Left renal pelvis (tissue), 4 donors: ENCODE data around the gene PLCD3. TPM values are rescaled to one million over a fixed set of nuclear protein-coding genes. Genes with fewer than 3 reads are reported as not detected.

ENCODE experiments used
- DNase-seq, 4 donors: peaks; one replicate each; pipeline ENCODE4 v3.0.0-alpha.2; 2013; ENCODE audit warnings: low read depth in 4 of 4, low spot score in 3 of 4
- polyA plus RNA-seq, 4 donors: library from polyadenylated mRNA; unstranded; fragments of 120-200 nt; gene quantifications; one replicate each; pipeline ENCODE4 v1.2.1, GENCODE V29; 2013; ENCODE audit not compliant: insufficient read length in 4 of 4

Gene PLCD3, protein sequence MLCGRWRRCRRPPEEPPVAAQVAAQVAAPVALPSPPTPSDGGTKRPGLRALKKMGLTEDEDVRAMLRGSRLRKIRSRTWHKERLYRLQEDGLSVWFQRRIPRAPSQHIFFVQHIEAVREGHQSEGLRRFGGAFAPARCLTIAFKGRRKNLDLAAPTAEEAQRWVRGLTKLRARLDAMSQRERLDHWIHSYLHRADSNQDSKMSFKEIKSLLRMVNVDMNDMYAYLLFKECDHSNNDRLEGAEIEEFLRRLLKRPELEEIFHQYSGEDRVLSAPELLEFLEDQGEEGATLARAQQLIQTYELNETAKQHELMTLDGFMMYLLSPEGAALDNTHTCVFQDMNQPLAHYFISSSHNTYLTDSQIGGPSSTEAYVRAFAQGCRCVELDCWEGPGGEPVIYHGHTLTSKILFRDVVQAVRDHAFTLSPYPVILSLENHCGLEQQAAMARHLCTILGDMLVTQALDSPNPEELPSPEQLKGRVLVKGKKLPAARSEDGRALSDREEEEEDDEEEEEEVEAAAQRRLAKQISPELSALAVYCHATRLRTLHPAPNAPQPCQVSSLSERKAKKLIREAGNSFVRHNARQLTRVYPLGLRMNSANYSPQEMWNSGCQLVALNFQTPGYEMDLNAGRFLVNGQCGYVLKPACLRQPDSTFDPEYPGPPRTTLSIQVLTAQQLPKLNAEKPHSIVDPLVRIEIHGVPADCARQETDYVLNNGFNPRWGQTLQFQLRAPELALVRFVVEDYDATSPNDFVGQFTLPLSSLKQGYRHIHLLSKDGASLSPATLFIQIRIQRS
- 100 to 1,000 TPM in 1 of 4 donors, 10 to 100 TPM in 3; 25.8 to 106 (median 30.2) TPM for polyA plus RNA-seq

DNA sequence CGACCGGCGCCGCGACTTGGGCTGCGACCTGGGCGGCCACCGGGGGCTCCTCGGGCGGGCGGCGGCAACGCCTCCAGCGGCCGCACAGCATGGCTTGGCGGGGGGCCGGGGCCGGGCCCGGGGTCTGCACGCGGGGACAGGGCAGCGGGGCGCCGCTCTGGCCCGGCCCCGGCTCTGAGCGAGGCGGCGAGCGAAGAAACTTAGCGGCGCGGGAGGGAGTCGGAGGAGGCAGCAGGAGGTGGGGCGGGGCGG is at the start of gene PLCD3:
Gene PLCD3 (minus strand): TSS at position 196 of the 252 bp plus-strand sequence. CDS start 105 bp downstream, at position 91.
- no peak for DNase-seq

DNA sequence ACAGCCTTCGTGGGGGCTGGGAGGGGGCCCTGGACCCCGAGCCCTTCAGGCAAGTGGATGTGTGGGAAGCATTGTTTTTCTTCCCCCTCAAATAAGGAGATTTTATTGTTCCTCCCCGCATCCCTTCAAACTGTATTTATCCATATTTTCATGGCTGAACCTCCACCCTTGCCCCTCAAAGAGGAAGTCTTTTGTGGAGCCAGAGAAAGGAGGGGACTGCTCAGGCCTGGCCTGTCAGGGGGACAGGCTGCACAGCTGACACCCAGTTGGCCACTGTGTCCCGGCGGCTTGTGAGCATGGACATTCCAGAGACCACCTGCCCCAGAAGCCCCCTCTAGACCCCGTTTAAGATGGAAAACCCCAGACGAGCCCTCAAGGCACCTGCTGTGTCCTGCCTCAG is 45.2 kb upstream of the PLCD3 start:
- DNase-seq = no peak

DNA sequence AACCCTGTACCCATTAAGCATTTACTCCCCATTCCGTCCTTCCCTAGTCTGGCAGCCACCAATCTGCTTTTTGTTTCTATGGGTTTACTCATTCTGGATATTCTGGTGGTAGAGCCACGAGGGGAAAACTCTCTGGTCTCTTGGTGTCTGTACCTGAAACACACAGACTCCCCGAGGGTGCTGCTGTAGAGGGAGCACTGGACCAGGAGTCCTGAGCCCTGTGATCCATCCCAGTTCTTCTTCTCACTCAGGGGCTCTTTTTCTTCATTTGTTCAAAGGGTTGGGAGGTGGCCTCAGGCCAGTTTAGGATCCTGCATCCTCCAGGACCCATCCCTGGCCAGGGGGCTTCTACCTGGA is 43.4 kb upstream of the PLCD3 start:
- DNase-seq = no peak

DNA sequence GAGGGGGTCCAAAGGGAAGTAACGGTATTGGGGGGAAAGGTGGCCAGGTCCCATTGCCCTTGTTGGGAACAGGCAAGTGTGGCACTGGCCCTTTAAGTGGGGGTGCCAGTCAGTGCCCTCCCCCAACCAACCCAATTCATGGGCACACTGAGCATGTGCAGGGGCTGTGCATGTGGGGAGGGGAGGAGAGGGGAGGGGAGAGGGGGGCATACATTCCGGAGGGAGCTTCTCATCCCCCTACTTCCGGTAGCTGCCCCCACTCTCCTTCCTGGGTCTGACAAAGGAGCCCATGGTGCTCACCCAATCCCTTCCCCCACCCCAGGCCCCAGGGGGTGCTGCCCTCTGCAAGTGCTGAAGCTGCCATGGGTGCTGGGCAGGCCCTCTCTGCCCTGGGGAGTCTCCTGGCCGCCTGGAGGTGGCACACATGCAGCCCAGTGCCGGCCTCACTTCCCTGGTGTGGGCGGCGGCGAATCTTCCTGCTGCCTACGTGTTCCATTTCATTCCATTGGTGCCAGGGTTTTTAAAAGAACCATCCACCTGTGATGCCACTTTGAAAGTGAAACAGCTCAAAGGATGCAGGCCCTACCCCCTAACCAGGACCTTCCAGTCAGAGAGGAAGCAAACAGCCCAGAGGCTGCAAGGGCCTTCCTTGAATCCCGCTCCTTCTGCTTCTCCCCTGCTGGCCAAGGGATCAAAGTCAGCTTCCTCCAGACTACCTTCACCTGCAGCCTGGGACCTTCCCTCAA is 40.4 kb upstream of the PLCD3 start:
- peak in 3 of 4 donors; percentile 69 to 81 (median 71) for DNase-seq

DNA sequence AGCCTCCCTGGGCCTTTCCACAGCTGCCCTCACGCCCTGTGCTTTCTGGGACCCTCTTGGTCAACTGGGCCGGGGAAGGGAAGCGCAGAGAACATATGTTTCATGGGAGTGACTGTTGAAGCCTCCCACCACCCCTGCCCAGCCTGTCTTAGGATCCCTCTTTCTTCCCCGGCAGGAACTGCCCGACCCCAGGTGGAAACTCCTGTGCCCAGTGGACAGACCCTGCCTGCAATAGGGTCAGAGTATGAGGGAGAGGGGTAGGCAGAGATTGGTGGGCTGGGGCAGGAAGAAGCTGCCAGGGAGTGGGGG is 39.9 kb upstream of the PLCD3 start:
- no peak for DNase-seq

DNA sequence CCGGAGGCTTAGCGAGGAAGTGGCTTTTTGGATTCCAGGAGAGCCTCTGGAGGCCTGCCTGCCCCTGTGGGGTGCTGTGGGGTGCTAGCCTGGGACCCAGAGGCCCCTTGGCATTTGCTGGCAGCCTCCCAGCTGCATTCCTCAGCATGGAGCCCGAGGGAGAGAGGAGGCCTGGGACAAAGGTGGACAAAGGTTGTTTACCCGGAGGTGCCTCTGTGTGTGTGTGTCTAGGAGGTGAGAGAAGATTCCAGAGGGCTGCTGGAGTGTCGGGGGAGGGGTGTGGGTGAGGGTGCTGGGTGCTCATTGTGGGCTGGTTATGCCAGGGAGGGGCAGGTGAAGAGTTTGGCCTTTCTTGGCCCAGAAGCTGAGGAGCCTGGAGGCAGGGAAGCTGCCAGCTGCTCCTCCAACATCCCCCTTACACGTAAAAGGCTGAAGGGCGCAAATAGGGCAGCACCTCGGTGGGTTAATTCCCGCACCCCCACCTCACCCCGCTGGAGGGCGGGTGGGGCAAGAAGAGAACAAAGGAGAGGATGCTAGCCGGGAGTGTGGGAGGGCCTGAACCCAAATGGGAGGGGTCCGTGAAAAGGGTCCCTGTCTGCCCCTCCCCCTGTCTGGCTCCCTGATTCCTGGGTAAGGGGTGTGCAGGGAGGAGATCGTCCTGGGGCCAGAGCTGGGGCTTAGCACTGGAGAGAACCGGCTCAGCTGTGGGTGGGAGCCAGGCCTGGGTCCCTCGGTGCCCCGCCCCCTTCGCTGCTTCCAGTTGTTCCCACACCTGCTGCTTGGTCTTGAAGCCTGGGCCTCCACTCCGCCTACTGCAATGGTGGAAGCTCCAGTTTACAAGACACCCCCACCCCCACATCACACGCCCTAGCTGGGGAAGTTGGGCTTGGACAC is 39.3 kb upstream of the PLCD3 start:
- DNase-seq = no peak

DNA sequence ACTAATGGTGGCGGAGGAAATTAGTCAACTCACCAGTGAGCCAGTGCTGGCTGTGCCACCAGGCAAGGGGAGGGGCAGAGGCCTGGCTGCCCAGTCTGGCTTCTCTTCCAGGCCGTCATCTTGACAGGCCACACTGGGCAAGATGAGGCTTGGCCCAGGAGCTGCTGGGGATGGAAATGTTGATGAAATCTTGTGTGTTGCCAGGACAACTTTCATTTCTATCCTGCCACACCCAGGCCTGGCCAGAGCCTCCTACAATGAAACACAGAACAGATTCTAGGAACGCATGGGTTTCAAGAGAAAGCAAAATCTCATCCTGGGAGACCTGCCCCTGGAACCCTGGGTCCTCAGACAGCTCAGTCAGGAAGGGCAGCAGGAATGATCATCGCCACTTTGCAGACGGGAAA is 38.6 kb upstream of the PLCD3 start:
- no peak for DNase-seq

DNA sequence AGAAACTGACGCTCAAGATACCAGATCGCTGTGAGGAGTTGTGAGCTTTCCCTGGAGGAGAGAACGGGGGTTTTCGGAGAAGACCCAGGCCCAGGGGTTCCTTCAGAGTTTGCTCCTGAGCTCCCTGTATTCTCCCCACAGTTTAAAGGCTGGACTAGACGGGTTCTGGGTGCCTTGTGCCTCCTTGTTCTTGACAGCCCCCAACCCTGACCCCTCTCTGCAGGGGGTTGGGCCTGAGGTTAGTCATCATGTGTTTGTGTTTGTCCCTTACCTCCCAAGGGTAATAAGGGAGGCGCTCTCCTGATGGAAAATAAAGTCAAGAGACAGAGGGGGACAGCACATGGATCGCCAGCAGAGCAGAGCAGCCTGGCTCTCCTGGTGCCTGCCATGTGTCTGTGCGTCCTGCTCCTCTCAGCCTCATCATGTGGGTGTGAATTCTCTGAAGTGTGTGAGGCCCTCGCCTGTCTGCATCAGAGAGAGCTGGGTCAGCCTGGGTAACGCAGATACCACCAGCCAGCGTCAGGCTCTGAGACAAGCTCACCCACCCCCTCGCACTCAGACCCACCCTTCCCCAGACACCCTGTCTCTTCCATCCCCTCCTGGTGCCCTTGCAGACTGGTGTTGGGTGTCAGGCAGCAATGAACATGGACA is 38.1 kb upstream of the PLCD3 start:
- no peak for DNase-seq

DNA sequence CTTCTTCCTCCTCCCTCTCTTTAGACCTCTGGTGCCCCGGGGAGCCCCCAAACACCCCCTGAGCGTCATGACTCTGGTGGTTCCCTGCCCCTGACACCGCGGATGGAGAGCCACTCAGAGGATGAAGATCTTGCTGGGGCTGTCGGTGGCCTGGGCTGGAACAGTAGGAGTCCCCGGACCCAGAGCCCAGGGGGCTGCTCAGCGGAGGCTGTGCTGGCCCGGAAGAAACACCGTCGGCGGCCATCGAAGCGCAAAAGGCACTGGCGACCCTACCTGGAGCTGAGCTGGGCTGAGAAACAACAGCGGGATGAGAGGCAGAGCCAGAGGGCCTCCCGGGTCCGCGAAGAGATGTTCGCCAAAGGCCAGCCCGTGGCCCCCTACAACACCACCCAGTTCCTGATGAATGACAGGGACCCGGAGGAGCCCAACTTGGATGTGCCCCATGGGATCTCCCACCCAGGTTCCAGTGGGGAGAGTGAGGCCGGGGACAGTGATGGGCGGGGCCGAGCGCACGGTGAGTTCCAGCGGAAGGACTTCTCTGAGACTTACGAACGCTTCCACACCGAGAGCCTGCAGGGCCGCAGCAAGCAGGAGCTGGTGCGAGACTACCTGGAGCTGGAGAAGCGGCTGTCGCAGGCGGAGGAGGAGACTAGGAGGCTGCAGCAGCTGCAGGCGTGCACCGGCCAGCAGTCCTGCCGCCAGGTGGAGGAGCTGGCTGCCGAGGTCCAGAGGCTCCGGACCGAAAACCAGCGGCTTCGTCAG is 36.9 kb upstream of the PLCD3 start:
- DNase-seq = no peak

DNA sequence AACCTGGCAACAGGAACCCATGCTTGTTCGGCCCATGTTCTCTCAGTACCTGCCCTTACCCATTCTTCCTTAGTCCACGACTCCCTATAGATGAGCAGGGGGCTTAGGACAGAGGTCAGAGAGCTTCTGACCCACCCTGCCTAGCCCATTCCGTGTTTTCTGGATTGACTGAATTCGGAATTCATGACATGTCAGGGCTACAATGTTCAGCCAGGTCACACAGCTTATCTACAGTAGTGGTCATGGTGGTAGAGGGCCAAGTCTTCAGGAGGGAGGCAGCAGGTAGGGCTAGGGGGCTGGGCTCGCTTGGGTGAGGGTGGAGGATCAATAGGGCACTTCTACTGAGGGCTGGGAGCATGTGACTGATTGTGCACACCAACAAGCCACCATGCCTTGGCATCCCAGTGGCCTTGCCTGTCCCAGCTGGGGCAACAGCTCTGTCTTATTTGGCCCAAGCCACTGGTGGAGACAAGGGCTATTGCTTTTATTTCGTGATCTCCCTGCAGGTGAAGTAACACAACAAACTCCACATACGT is 32.5 kb upstream of the PLCD3 start:
- no peak for DNase-seq

DNA sequence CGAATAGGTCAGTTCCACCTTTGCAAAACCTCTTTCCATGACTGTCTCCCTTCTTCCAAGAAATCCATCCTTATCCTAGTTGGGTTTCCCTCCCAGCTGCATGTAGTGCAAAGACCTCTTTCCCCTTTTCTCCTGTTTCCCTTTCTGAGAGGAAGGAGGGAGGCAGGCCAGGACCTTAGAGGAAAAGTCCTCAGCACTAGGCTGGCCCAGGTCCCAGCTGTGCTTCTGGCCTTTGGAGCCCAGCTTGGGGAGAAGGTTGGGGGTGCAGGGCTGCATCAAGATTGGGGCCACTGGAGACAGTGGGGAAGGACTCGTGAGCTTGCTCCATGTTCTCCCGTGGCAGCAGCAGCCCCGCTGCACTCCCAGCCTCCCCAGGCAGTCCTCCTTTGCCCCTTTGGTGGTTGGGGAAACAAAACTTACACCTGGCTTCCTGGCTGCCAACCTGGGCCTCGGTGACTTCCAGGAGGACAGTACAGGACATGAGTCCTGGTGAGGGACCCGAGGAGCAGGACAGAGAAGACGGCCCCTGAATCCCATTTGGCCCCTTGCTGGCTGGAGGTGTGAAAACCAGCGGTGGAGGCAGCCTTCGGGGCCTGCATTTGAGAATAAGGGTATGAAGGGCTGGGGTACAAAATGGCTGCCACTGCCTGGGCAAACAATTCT is 29.8 kb upstream of the PLCD3 start:
- no peak for DNase-seq

DNA sequence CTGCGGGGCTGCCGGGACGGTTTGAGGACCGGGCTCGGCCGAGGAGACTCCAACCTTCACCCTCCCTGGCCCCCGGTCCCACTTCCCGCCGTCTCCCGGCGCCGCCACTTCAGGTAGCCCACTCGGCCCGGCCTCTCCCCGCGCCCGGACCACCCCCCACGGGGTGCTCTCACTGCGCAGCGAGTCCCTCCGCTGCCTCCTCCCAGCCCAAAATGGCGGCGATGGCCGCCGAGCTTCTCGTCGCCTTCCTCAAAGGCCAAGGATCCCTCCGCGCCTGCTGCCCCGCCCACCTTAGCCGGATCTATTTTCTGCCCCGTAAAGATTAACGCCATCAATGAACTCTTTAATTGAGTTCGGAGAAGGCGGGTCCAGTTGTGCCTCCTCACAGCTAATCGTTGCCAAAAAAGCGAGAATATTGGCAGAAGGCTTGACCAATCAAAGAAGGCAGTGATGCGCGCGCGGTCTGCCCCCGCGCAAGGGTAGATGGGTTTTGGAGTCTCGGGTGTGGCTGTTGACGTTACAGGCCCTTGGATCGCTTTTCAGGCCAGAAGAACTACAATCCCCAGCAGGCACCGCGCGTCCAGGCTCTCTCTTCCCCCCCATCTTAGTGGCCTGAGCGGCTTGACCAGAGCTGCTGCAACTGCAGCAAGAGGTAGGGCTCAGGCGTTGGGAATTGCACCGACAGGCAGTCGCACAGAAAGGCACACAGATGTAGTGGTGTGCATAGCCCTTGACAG is 29.1 kb upstream of the PLCD3 start, which contains the start of gene HEXIM2:
Gene HEXIM2 (plus strand): TSS at position 588 of the 737 bp plus-strand sequence. CDS start 919 bp downstream, outside the sequence.
- DNase-seq = peak; percentile 100

DNA sequence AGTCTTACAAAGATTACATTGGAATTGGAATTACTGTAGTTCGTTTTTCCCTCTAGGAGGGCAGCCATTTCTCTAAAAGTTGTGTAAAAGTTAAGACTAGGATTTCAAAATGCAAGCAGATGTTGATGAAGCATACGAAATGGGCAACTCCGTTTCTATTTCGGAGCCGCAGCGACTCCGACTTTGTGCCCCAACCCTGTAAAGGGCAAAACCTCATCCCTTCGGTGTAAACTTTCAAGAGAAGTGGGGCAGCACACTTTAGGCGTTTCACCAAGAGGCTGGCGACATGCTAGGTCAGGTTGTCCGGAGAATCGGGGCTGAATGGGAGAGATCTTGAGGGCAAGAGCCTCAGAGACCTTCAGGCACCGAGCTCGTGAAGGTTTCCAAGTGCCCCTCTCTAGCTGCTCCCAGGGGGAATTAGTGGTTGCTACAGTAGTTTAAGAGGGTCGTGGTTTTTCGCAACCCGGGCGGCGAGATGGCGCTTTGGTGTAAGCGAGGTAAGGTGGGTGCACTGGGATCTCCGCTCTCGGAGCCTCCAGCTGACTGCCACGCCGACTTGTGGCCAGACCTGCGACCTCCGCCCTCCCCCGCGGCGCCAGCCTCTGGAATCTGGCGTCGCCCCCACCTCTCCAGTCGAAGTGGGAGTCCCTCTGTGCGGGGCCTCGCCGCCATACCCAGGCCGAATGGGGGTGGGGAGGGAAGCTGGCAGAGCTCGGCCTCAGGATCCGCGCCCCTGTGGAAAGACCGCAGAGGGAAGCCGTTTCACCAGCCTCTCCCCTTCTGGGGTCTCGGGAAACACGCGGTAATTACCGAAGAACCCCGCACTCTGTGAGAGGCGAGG is 28.4 kb upstream of the PLCD3 start:
- peak in 3 of 4 donors; percentile 65 to 72 (median 71) for DNase-seq

DNA sequence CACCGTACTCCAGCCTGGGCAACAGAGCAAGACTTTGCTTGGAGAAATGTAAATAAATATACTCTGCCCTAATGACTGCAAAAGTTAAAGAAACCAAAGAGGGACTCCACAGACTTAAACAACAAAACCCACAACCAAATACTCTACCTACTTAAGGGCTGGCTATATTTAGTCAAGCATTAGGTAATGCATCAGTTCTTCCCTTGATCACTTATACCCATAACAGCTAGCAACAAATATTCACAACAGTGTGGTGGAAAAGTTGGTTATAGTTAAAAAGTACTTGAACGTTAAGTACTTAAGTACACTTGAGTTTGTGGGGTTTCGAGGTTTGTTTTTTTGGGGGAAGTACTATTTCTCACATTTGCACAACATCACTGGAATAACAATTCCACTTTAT is 23.9 kb upstream of the PLCD3 start:
- no peak for DNase-seq

DNA sequence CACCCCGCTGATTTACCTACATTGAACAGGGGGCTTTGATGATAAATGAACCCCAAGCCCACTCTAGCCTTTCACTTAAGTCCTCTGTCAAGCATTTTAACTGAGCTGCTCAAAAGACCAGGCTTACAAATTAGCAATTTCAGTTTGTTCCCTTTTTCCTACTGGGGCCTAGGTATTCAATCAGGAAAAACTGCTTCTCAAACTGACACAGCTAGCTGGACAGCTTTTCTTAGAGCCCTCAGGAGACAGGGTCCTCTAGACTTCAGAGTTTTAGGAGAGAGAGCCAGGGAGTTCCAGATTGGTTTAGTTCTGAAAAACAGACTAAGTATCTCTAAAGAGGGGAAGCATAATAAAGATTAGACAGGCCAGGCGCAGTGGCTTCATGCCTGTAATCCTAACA is 23.2 kb upstream of the PLCD3 start:
- DNase-seq = no peak

DNA sequence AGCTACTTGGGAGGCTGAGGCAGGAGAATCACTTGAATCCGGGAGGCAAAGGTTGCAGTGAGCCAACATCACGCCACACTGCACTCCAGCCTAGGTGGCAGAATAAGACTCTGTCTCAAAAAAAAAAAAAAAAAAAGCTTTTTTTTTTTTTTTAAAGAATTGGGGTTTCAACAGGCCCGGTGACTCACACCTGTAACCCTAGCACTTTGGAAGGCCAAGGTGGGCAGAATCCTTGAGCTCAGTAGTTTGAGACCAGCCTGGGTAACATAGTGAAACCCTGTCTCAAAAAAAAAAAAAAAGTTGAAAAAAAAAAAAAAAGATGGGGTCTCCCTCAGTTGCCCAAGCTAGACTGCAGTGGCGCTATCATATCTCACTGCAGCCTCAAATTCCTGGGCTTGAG is 22.7 kb upstream of the PLCD3 start:
- DNase-seq = no peak
